ENCODE measurements around the gene PARK7.
"Not testable (repeated sequence)": the region's sequence is repeated elsewhere in the genome, so short reads cannot be mapped to it uniquely, and the experiment has no call there.

PARK7 gene

DNA sequence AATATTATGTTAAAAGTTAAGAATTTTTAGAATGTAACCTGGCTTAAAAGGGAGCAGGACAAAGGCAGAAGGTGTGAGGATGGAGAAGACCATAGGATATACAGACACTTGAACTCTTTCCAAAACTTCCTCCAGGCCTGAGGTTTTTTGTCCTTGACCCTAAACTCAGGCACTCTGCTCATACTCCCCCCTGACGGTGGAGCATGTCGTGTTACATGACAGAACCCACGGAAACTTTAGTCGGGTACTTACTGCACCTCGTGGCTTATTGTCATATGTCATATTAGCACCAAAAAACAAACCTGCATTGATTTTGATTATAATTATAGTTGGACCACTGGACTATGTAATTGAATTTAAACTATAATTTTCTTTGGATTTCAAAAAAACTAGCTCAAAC, 41.6 kb upstream of the PARK7 start:
- Histone ChIP-seq H3K4me3 (ENCODE audit: low read depth, low read length) (no peak overlapping the region), H3K27me3 (ENCODE audit: insufficient read depth, low read depth, severe bottlenecking) (no peaks in the 10 kb centered on the region), H3K27ac (no peak overlapping the region), H3K9me3 (ENCODE audit: severe bottlenecking) (no peaks in the 10 kb centered on the region), H3K36me3 (no peaks in the 10 kb centered on the region)
- TF ChIP-seq, protein P1, sequence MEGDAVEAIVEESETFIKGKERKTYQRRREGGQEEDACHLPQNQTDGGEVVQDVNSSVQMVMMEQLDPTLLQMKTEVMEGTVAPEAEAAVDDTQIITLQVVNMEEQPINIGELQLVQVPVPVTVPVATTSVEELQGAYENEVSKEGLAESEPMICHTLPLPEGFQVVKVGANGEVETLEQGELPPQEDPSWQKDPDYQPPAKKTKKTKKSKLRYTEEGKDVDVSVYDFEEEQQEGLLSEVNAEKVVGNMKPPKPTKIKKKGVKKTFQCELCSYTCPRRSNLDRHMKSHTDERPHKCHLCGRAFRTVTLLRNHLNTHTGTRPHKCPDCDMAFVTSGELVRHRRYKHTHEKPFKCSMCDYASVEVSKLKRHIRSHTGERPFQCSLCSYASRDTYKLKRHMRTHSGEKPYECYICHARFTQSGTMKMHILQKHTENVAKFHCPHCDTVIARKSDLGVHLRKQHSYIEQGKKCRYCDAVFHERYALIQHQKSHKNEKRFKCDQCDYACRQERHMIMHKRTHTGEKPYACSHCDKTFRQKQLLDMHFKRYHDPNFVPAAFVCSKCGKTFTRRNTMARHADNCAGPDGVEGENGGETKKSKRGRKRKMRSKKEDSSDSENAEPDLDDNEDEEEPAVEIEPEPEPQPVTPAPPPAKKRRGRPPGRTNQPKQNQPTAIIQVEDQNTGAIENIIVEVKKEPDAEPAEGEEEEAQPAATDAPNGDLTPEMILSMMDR (IDR thresholded peaks at IDR 0.05; ENCODE audit: low read depth, low read length), result no peak
- no peak for DNase-seq

DNA sequence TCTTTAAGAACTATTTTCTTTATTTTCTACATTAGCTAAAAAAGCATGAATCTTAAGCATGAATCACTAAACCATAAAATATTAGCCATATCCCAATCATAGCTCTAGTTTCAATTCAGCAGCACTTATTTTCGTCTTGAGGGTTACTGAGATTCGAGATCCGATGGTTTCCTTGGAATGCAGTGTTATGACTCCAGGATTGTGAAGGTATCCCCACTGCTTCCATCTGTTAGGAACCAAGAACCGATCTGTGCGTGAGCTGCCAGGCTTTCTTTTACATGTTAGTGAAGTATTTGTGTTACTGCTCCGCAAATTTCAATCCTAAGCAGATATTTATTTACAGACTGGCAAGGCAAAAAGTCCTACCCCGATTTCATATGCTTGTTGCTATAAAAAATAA, 39.7 kb upstream of the PARK7 start:
- TF ChIP-seq, protein P1 (IDR thresholded peaks at IDR 0.05; ENCODE audit: low read depth, low read length), result no peak
- H3K27me3 ChIP-seq (ENCODE audit: insufficient read depth, low read depth, severe bottlenecking), result no peaks in the 10 kb centered on the region
- no peak for DNase-seq
- H3K36me3 ChIP-seq, result no peaks in the 10 kb centered on the region
- H3K4me3 ChIP-seq (ENCODE audit: low read depth, low read length), result no peak overlapping the region
- no peaks in the 10 kb centered on the region for H3K9me3 ChIP-seq (ENCODE audit: severe bottlenecking)
- H3K27ac ChIP-seq, result no peak overlapping the region

DNA sequence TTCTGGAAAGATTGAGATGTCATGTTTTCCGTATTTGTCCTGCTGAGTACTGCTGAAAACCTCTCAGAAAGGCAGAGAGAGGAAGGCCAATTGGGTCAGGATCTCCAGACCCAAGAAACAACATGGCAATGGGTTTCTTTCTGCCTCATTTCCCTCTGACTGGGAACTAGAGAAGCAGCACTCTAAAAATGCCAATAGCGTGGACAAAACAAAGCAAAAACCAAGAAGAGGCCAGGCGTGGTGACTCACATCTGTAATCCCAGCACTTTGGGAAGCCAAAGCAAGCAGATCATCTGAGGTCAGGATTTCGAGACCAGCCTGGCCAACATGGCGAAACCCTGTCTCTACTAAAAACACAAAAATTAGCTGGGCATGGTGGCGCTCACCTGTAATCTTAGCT, 39.2 kb upstream of the PARK7 start:
- TF ChIP-seq, protein P1 (IDR thresholded peaks at IDR 0.05; ENCODE audit: low read depth, low read length), result no peak

DNA sequence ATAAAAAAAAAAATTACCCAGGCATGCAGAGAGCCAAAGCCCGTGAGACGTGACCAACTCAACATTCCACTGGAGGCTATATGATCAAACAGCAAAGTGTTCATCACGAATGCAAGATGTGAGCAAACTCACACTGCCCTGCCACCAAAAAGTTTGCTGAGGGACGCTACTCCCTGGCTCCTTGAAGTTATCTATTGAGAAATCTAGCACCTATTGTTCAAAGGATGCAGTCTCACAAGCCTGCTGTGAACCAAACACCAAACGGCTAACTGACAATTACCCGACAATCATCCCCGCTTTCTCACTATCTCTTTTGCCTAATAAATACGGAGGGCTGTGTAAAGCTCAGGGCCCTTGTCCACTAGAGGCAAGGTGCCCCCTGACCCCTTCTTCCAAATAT, 34.5 kb upstream of the PARK7 start:
- H3K9me3 ChIP-seq (ENCODE audit: severe bottlenecking); H3K27ac ChIP-seq; H3K27me3 ChIP-seq (ENCODE audit: insufficient read depth, low read depth, severe bottlenecking); DNase-seq; H3K4me3 ChIP-seq (ENCODE audit: low read depth, low read length); H3K36me3 ChIP-seq: not testable (repeated sequence)

More for the DNA sequence above, 39.2 kb upstream of the PARK7 start:
- DNase-seq, result no peak
- no peaks in the 10 kb centered on the region for H3K27me3 ChIP-seq (ENCODE audit: insufficient read depth, low read depth, severe bottlenecking)
- H3K36me3 ChIP-seq, result no peaks in the 10 kb centered on the region
- H3K9me3 ChIP-seq (ENCODE audit: severe bottlenecking), result no peaks in the 10 kb centered on the region
- H3K4me3 ChIP-seq (ENCODE audit: low read depth, low read length), result no peak overlapping the region
- H3K27ac ChIP-seq, result no peak overlapping the region

DNA sequence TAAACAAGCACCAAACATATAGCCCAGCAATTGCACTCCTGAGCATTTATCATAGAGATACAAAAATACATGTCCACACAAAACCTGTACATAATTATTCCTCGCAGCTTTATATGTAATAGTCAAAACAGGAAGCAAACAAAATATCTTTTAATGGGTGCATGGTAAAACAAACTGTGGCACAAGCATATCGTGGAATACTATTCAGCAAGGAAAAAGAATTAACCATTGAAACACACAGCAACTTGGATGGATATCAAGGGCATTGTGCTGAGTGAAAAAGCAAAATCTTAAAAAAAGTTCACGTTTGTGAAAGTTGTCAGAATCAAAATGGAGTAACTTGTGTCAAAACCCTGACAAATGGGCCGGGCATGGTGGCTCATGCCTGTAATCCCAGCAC, 33.3 kb upstream of the PARK7 start:
- TF ChIP-seq, protein P1 (IDR thresholded peaks at IDR 0.05; ENCODE audit: low read depth, low read length), result no peak
- Histone ChIP-seq H3K27ac (no peak overlapping the region), H3K9me3 (ENCODE audit: severe bottlenecking) (no peaks in the 10 kb centered on the region), H3K4me3 (ENCODE audit: low read depth, low read length) (no peak overlapping the region), H3K36me3 (no peaks in the 10 kb centered on the region), H3K27me3 (ENCODE audit: insufficient read depth, low read depth, severe bottlenecking) (no peaks in the 10 kb centered on the region)
- no peak for DNase-seq

DNA sequence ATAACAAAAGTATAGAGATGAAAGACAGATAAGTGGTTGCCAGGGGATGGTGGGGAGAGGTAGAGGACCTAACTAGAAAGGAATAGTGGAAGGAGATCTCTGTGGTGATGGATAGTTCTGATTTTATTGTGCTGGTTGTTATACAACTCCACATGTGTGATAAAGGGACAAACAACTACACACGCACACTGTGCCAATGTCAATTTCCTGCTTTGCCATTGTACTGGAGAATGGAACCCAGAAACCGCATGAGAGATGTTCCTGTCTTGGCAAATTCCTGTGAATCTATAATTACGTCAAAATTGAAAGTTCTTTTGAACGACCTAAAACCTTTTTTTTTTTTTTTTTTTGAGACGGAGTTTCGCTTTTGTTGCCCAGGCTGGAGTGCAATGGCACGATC, 31.9 kb upstream of the PARK7 start:
- no peak for DNase-seq
- H3K27ac ChIP-seq, result no peak overlapping the region
- no peaks in the 10 kb centered on the region for H3K9me3 ChIP-seq (ENCODE audit: severe bottlenecking)
- H3K36me3 ChIP-seq, result no peaks in the 10 kb centered on the region
- no peak overlapping the region for H3K4me3 ChIP-seq (ENCODE audit: low read depth, low read length)
- no peaks in the 10 kb centered on the region for H3K27me3 ChIP-seq (ENCODE audit: insufficient read depth, low read depth, severe bottlenecking)
- TF ChIP-seq, protein P1 (IDR thresholded peaks at IDR 0.05; ENCODE audit: low read depth, low read length), result no peak
